Fibroblast of skin of right biceps (primary cell): ENCODE data around the gene RARA.

Experiments
- DNase-seq: peaks from one replicate; pipeline ENCODE4 v3.0.0-alpha.2; 2013

The RARA gene

GRCh38 chr17:40329839-40330794, 21.1 kb downstream of the RARA start:
- DNase-seq = no peak

- DNase-seq = no peak
Measured at GRCh38 chr17:40330850-40331470, 22.0 kb downstream of the RARA start.

GRCh38 chr17:40331743-40332641, 23.0 kb downstream of the RARA start:
- peak; percentile 42 for DNase-seq

- no peak for DNase-seq
Measured at GRCh38 chr17:40333781-40334448, 24.9 kb downstream of the RARA start.

- no peak for DNase-seq
Measured at GRCh38 chr17:40335620-40336019, 26.6 kb downstream of the RARA start.

- DNase-seq = no peak
Measured at GRCh38 chr17:40337351-40337750, 28.4 kb downstream of the RARA start.

GRCh38 chr17:40338058-40338457, 29.1 kb downstream of the RARA start:
- no peak for DNase-seq

- no peak for DNase-seq
Measured at GRCh38 chr17:40338941-40339649, 30.1 kb downstream of the RARA start.

- no peak for DNase-seq
Measured at GRCh38 chr17:40340327-40340726, 31.3 kb downstream of the RARA start.

- DNase-seq = peak; percentile 70
Measured at GRCh38 chr17:40340880-40341807, 32.2 kb downstream of the RARA start.

- peak; percentile 69 for DNase-seq
Measured at GRCh38 chr17:40341808-40342503, 33.0 kb downstream of the RARA start.

- no peak for DNase-seq
Measured at GRCh38 chr17:40342504-40343218, 33.7 kb downstream of the RARA start.

GRCh38 chr17:40343219-40344119, 34.5 kb downstream of the RARA start:
- no peak for DNase-seq

GRCh38 chr17:40344421-40345160, 35.6 kb downstream of the RARA start:
- DNase-seq = no peak

- peak; percentile 88 for DNase-seq
Measured at GRCh38 chr17:40345161-40345993, 36.4 kb downstream of the RARA start.

- DNase-seq = no peak
Measured at GRCh38 chr17:40345994-40346764, 37.2 kb downstream of the RARA start.
